ENCODE measurements around the gene EZH2.
A peak's percentile ranks its signal among the peaks of the same experiment; 100 is the strongest.

Gene EZH2

DNA sequence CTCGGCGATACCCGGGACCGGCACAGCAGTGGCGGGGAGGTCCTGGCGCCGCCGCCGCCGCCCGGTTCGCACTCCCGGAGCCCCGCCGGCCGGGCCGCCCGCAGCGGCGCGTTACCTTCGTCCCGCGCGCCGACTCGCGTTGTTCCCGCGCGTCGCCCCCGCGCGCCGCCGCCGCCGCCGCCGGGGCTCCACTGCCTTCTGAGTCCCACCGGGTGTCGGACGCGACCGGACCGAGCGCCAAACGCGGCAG is at the start of gene EZH2:
EZH2 (minus strand) TSS at position 243 of the 250 bp plus-strand sequence. CDS start 36,993 bp downstream, outside the sequence.
- Mint-ChIP-seq H3K27ac (peak within 1 kb of the TSS; percentile 97), H3K27me3 (ENCODE audit: low read depth) (no peaks in the 10 kb centered on the region), H3K9me3 (no peaks in the 10 kb centered on the region), H3K4me1 (ENCODE audit: low read depth) (peaks cover 24% of the 10 kb centered on the region), H3K36me3 (ENCODE audit: low read depth) (peaks cover 8% of the 10 kb centered on the region), H3K4me3 (peak within 1 kb of the TSS; percentile 92)

DNA sequence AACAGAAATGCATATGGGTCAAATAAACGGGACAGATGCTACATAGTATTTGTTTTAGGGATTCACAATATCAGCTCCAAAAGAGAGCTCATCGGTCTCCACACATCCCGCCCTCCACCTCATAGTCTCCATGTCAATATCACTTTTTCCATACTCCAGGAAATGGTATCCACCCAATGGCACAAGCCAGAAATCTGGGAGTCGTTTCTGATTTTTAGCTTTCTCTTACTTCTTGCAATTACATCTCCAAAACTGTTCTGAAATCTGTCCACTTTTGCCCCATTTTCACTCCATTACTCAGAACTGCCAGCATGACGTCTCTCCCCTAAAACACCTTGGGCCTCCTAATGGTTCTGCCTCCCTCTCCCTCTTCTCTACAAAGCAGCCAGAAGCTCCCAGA is 47.4 kb upstream of the EZH2 start:
- no peaks in the 10 kb centered on the region for H3K27me3 Mint-ChIP-seq (ENCODE audit: low read depth)
- H3K4me1 Mint-ChIP-seq (ENCODE audit: low read depth) = peaks cover 10% of the 10 kb centered on the region
- no peaks in the 10 kb centered on the region for H3K9me3 Mint-ChIP-seq
- H3K4me3 Mint-ChIP-seq = no peak overlapping the region
- H3K27ac Mint-ChIP-seq = no peak overlapping the region
- H3K36me3 Mint-ChIP-seq (ENCODE audit: low read depth) = peaks cover 4% of the 10 kb centered on the region

DNA sequence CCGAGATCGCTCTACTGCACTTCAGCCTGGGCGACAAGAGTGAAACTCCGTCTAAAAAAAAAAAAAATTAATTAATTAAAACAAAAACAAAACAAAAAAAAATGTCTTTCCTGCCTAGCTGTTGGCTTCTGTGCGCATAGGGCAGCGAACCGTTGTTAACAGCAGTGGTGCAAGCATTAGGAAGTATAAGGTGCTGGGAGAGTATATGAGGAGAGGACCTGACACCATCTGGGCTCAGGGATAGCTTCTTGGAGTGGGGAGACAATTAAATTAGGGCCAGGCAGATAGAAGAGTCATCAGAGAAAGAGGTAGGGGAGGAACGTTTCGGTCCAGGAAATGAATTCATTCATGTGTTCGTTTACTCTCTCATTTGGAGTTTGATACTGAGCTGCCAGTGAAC is 46.2 kb upstream of the EZH2 start:
- Mint-ChIP-seq H3K4me3 (no peak overlapping the region), H3K4me1 (ENCODE audit: low read depth) (peaks cover 10% of the 10 kb centered on the region), H3K27me3 (ENCODE audit: low read depth) (no peaks in the 10 kb centered on the region), H3K9me3 (no peaks in the 10 kb centered on the region), H3K27ac (no peak overlapping the region), H3K36me3 (ENCODE audit: low read depth) (peaks cover 4% of the 10 kb centered on the region)

DNA sequence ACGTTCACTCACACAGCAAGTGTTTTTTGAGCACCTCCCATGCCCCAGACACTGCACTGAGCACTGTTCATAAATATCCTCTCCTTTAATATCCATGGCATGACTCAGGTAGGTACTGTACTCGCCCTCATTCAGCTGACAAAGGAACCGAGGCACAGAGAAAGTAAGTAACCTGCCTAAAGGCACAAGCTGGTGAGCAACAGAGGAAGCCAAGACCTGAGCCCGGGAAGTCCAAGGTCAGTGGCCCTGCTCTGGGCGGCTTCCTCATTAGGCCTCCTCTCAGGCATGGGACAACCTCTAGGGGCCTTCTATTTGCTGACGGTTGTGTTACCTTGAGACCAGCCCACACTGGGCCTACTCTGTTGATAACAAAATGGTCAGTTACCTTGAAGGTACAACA is 45.1 kb upstream of the EZH2 start:
- peaks cover 4% of the 10 kb centered on the region for H3K36me3 Mint-ChIP-seq (ENCODE audit: low read depth)
- no peak overlapping the region for H3K4me3 Mint-ChIP-seq
- H3K4me1 Mint-ChIP-seq (ENCODE audit: low read depth) = peaks cover 10% of the 10 kb centered on the region
- H3K9me3 Mint-ChIP-seq = no peaks in the 10 kb centered on the region
- no peaks in the 10 kb centered on the region for H3K27me3 Mint-ChIP-seq (ENCODE audit: low read depth)
- H3K27ac Mint-ChIP-seq = no peak overlapping the region

DNA sequence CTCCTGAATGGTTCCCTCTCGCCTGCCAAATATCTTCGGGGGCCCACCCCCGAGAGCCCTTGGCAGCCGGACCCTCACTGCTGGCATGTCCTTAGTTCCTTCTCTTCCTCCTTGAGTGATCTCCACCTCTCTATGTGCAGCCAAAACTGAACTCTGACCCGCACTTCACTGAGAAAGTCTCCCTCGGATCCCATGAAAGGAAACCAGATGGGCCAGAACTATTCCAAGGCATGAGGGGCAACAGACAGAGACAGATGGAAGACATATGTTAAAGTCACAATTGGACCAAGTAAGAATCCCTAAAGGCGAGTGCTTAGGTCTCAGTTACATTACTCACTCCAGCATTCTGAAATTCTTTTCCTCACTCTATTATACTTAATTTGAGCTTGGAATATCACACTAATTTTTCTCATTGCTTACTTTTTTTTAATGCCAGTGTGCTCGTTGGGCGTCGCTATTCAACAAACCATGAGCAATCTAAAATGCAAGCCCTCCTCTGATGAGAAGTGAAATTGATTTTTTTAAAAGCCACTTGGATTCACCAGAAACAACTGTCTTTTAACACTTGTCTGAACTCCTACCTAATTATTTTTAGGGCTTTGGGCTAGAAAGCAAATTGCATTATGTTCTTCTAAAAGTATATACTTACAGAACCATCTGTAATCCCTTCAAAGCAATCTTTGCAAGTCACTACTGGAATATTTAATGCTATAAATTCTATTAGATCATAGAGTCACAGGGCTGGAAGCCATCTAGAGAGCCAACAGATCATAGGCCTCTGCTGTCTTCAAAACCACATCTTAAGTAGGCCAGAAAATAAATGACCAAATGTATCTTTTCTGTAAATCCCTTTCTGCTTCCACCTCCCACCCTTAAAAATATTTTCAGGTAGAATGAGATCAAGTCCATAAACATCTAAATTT is 43.3 kb upstream of the EZH2 start:
- H3K4me1 Mint-ChIP-seq (ENCODE audit: low read depth) = peaks cover 13% of the 10 kb centered on the region
- H3K9me3 Mint-ChIP-seq = no peaks in the 10 kb centered on the region

DNA sequence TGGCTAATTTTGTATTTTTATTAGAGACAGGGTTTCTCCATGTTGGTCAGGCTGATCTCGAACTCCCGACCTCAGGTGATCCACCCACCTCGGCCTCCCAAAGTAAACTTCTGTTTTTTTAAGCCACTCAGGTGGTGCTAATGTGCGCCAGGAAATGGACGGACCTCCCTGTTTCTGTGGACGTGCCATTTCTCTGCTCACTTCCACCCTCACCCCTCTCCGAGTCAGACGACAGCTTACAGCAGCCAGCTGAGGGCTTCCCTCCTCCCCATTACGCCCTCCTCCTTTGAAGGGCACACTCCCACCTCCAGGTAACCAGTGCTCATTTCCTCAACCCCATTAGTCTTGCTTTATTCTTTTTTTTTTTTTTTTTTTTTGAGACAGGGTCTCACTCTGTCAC is 41.7 kb upstream of the EZH2 start:
- no peaks in the 10 kb centered on the region for H3K27me3 Mint-ChIP-seq (ENCODE audit: low read depth)
- no peak overlapping the region for H3K4me3 Mint-ChIP-seq
- peaks cover 4% of the 10 kb centered on the region for H3K36me3 Mint-ChIP-seq (ENCODE audit: low read depth)
- no peak overlapping the region for H3K27ac Mint-ChIP-seq
- peaks cover 21% of the 10 kb centered on the region for H3K4me1 Mint-ChIP-seq (ENCODE audit: low read depth)
- H3K9me3 Mint-ChIP-seq = no peaks in the 10 kb centered on the region

More for the DNA sequence above, 43.3 kb upstream of the EZH2 start:
- no peak overlapping the region for H3K4me3 Mint-ChIP-seq
- no peaks in the 10 kb centered on the region for H3K27me3 Mint-ChIP-seq (ENCODE audit: low read depth)
- H3K36me3 Mint-ChIP-seq (ENCODE audit: low read depth) = peaks cover 4% of the 10 kb centered on the region
- H3K27ac Mint-ChIP-seq = no peak overlapping the region

DNA sequence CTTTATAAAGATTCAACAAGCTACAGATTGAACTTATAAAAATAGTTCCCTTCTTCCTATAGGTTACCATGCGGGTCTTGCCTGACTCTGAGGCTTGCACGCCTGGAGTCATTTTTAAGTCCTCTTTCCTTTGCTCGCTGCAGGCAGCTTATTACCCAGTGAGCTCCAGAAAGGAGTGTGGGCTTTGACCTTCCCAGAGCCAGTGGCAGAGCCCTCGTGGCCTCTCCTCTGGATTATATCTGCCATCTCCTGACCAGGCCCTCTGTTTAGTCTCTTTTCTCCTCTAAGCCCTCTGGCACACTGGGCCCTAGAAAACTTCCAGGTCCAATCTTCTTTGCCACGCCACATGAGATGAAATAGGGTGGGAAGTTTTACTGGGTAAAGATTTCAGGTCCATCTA is 39.9 kb upstream of the EZH2 start:
- peaks cover 3% of the 10 kb centered on the region for H3K36me3 Mint-ChIP-seq (ENCODE audit: low read depth)
- no peak overlapping the region for H3K27ac Mint-ChIP-seq
- H3K27me3 Mint-ChIP-seq (ENCODE audit: low read depth) = no peaks in the 10 kb centered on the region
- no peaks in the 10 kb centered on the region for H3K9me3 Mint-ChIP-seq
- H3K4me3 Mint-ChIP-seq = no peak overlapping the region
- peaks cover 22% of the 10 kb centered on the region for H3K4me1 Mint-ChIP-seq (ENCODE audit: low read depth)

DNA sequence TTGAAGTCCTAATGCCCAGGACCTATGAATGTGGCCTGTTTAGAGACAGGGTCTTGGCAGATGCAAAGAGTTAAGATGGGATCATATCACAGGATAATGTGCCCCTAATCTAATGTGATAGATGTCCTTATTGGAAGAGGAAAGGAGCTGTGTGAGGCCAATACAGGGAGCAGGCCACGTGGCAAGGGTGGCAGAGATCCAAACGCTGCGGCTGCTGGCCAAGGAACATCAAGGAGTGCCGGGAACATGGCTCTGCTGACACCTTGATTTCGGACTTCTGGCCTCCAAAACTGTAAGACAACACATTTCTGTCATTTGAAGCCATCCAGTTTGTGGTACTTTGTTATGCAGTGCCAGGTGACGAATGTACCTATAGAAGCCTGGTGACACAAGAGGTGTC is 37.7 kb upstream of the EZH2 start:
- Mint-ChIP-seq H3K27me3 (ENCODE audit: low read depth) (peaks cover 3% of the 10 kb centered on the region), H3K9me3 (no peaks in the 10 kb centered on the region), H3K36me3 (ENCODE audit: low read depth) (peaks cover 2% of the 10 kb centered on the region), H3K4me3 (no peak overlapping the region), H3K4me1 (ENCODE audit: low read depth) (peaks cover 19% of the 10 kb centered on the region), H3K27ac (no peak overlapping the region)

DNA sequence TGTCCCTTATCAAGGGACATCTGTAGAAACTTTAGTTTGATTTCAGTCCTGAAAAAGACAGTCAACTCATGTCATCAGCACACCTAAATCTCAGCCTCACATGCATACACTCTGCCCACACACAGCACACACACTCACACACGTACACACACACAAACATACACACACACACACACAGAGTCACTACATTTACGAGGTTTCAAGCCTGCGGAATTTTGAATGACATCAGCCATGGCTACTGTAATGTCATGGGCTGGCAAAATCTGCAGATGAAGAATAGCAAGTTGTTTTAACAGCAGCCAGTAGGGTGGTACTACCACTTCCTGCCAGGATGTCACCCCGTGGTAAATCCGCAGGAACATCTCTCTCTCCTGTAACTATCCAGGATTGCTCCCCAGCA is 37.1 kb upstream of the EZH2 start:
- Mint-ChIP-seq H3K27me3 (ENCODE audit: low read depth) (peaks cover 3% of the 10 kb centered on the region), H3K4me3 (no peak overlapping the region), H3K4me1 (ENCODE audit: low read depth) (peaks cover 16% of the 10 kb centered on the region), H3K27ac (no peak overlapping the region), H3K9me3 (no peaks in the 10 kb centered on the region), H3K36me3 (ENCODE audit: low read depth) (no peaks in the 10 kb centered on the region)

DNA sequence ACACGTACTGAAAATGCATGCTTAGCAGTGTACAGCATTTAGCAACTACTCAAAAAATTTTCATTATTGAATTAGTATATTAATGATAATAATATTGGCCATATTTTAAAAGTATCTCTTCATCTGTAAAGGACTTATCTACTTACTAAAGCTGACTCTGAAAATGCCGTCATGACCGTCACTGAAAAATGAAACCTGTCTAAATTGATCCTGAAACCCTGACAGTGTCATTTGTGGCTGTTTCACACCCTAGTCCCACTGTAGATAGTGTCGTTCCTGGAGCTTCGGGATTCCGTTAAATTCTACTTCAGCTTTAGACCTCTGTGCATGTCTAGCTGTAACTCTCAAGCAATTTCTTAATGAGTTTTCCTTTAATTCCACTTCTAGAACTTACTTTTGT is 35.8 kb upstream of the EZH2 start:
- Mint-ChIP-seq H3K9me3 (no peaks in the 10 kb centered on the region), H3K27ac (no peak overlapping the region), H3K4me3 (no peak overlapping the region), H3K27me3 (ENCODE audit: low read depth) (peaks cover 3% of the 10 kb centered on the region), H3K36me3 (ENCODE audit: low read depth) (no peaks in the 10 kb centered on the region), H3K4me1 (ENCODE audit: low read depth) (peaks cover 21% of the 10 kb centered on the region)

DNA sequence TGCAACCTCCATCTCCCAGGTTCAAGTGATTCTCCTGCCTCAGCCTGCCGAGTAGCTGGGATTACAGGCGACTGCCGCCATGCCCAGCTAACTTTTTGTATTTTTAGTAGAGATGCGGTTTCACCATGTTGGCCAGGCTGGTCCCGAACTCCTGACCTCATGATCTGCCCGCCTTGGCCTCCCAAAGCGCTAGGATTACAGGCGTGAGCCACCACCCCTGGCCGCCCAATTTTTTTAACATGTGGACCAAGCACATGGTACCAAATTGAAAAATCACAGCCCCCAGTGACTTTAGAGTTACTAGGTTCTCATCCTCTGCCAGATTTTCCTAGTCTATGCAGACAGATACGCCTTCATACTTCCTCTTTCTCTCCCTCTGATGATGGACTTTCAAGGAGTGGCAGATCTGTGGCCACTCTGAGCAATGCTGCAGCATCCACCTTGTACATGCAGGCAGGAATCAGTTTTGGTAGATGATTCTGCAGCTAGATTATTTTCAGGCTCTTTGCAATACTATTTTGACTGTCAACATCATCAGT is 34.0 kb upstream of the EZH2 start:
- H3K27ac Mint-ChIP-seq = no peak overlapping the region

DNA sequence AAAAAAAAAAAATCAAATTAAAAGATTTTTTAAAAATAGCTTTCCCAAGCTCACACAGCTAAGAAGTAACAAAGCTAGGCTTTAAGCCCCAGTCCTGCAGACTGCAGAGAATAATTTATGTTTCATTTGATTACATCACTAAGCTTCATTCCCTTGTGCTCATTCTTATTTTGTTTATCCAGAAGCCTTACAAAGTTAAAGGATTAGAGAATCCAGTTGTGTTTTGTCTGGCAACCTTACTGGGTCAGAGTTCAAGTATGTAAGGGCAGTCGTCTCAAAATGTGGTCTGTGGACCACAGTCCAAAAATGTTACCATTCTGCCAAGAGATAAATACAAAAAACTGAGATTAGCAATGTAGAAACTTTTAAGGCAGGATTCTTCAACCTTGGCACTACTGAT is 32.1 kb upstream of the EZH2 start:
- Mint-ChIP-seq H3K27ac (no peak overlapping the region), H3K9me3 (no peaks in the 10 kb centered on the region), H3K4me3 (no peak overlapping the region), H3K27me3 (ENCODE audit: low read depth) (peaks cover 3% of the 10 kb centered on the region), H3K36me3 (ENCODE audit: low read depth) (no peaks in the 10 kb centered on the region), H3K4me1 (ENCODE audit: low read depth) (peaks cover 44% of the 10 kb centered on the region)

More for the DNA sequence above, 34.0 kb upstream of the EZH2 start:
- Mint-ChIP-seq H3K4me3 (no peak overlapping the region), H3K36me3 (ENCODE audit: low read depth) (no peaks in the 10 kb centered on the region), H3K4me1 (ENCODE audit: low read depth) (peaks cover 34% of the 10 kb centered on the region), H3K27me3 (ENCODE audit: low read depth) (peaks cover 3% of the 10 kb centered on the region), H3K9me3 (no peaks in the 10 kb centered on the region)

DNA sequence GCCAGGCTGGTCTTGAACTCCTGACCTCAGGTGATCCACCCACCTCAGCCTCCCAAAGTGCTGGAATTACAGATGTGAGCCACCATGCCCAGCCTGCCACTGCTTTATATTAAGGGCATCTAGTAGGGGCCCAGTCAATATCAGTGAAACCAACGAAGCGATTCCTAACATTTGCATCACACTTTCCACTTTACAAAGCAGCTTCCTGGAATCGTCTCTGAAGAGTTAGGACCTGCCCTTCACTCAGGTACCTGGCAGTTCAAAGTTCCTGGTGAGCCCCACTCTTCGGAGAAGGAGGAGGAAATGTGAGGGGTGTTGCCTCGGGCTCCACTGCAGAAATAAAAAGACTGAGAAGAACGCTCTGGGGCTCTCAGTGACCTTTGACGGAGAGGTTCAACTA is 31.1 kb upstream of the EZH2 start:
- Mint-ChIP-seq H3K27ac (peak overlapping the region; percentile 59), H3K9me3 (no peaks in the 10 kb centered on the region), H3K4me1 (ENCODE audit: low read depth) (peaks cover 43% of the 10 kb centered on the region), H3K27me3 (ENCODE audit: low read depth) (peaks cover 3% of the 10 kb centered on the region), H3K4me3 (no peak overlapping the region), H3K36me3 (ENCODE audit: low read depth) (no peaks in the 10 kb centered on the region)

DNA sequence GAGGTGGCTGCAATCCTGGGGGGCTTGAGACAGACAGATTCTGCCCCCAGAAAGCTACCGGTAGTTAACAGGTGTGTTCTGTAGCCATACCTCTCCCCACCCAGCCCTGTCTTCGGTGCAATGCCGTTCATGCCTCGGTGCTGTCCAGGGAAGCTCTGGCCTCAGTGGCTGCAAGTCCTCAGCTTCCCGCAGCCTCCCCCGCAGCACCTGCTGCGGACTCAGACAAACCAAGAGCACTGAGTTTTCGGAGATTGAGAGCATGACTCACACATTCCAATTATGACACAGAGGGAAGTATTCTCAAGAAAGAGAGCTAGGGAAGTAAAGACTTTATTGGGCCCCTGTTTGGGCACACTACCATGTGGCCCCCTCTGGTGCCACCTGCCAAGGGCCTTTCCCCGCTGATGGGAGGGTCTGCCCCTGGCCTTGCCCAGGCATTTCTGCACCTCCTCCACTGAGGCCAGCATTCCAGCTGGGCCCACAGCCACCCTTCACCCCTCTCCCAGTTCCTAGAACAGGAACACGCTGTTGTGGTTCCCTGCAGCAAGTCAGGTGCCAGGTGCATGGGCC is 30.2 kb upstream of the EZH2 start:
- peak overlapping the region; percentile 80 for H3K27ac Mint-ChIP-seq
- H3K36me3 Mint-ChIP-seq (ENCODE audit: low read depth) = no peaks in the 10 kb centered on the region
- H3K4me3 Mint-ChIP-seq = peak overlapping the region; percentile 59
- H3K4me1 Mint-ChIP-seq (ENCODE audit: low read depth) = peaks cover 40% of the 10 kb centered on the region
- no peaks in the 10 kb centered on the region for H3K9me3 Mint-ChIP-seq
- H3K27me3 Mint-ChIP-seq (ENCODE audit: low read depth) = peaks cover 3% of the 10 kb centered on the region
